ENCODE data around the gene MAST3. TPM values are rescaled to one million over a fixed set of nuclear protein-coding genes. Genes with fewer than 3 reads are reported as not detected.
A peak's percentile ranks its signal among the peaks of the same experiment; 100 is the strongest.

Gene MAST3
- total RNA-seq, 1 experiment from 2014 or later, result 10.4 TPM

DNA sequence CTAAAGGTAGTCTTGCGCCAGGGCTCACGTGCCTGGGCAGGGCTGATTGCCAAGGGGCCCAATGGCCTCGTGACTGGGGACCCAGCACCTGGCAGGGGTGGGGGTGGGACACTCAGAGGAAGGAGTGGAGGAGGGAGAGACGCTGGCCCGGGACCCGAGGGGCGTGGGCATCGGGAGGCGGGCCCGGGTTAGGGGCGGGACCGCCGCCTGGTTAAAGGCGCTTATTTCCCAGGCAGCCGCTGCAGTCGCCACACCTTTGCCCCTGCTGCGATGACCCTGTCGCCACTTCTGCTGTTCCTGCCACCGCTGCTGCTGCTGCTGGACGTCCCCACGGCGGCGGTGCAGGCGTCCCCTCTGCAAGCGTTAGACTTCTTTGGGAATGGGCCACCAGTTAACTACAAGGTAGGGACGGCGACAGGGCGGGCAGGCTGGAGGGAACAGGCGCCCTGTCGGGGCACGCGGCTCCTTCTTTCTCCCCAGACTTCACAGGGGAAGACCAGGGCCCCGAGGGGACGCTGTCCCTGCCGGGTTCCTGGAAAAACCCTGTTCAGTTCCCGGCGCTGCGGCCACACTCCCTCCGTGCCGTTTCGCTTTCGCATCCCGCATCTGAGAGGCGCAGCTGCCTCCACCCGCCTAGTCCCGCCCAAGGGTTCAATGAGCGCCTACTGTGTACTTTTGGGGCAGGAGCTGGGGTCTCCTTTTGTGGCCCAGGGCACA, 76.2 kb downstream of the MAST3 start, which contains the start of gene IFI30:
TSS of gene IFI30 (plus strand) at position 242 of the 717 bp plus-strand sequence. CDS start at position 271, 29 bp downstream.
- peaks cover 8 to 38% (median 27%) of the 10 kb centered on the region in 3 experiments for H3K36me3 Mint-ChIP-seq (ENCODE audit: insufficient read depth in 1 of 3, low read depth in 3 of 3)
- Histone ChIP-seq H2BK20ac (ENCODE audit: low read depth, low read length, poor library complexity, severe bottlenecking) (no peak within 1 kb of the TSS), H2AFZ (ENCODE audit: low read length) (no peak within 1 kb of the TSS), H3K56ac (ENCODE audit: insufficient read length, low read depth, low read length) (no peak within 1 kb of the TSS), H2AK5ac (ENCODE audit: insufficient read length, low read length) (no peak within 1 kb of the TSS), H4K8ac (replicated peaks; ENCODE audit: insufficient read length, low read depth, low read length) (no peak within 1 kb of the TSS), H2BK120ac (ENCODE audit: low read depth, low read length, poor library complexity, severe bottlenecking) (no peak within 1 kb of the TSS), H3K4me1 (ENCODE audit: insufficient read depth, low read length) (no peaks in the 10 kb centered on the region; the same call in 1 of the 2 replicates), H2BK15ac (ENCODE audit: low read depth, low read length) (no peak within 1 kb of the TSS), H3K4ac (ENCODE audit: low read depth, low read length) (no peak within 1 kb of the TSS), H2BK12ac (ENCODE audit: insufficient read length, low read depth, low read length) (no peak within 1 kb of the TSS), H3K23ac (ENCODE audit: insufficient read length, low read depth, low read length) (no peak within 1 kb of the TSS), H3K23me2 (ENCODE audit: insufficient read length, low read depth, low read length, poor library complexity, severe bottlenecking) (peaks cover 10% of the 10 kb centered on the region), H3K9me3 (ENCODE audit: control insufficient read depth, low read depth, low read length) (no peaks in the 10 kb centered on the region), H3K27me3 (ENCODE audit: insufficient read depth, low read length) (no peaks in the 10 kb centered on the region), H4K5ac (ENCODE audit: insufficient read length, low read depth, low read length) (no peak within 1 kb of the TSS), H3K79me2 (ENCODE audit: insufficient read depth, low read length) (no peaks in the 10 kb centered on the region), H3K14ac (ENCODE audit: insufficient read depth, low read length) (peak within 1 kb of the TSS; percentile 16; the same call in 1 of the 2 replicates), H2BK5ac (ENCODE audit: insufficient read length, low read length) (no peak within 1 kb of the TSS), H3K18ac (ENCODE audit: insufficient read length, low read depth, low read length) (peak within 1 kb of the TSS; percentile 63), H3T11ph (ENCODE audit: low read length) (no peak within 1 kb of the TSS), H3K79me1 (ENCODE audit: insufficient read depth, low read depth, low read length, poor library complexity, severe bottlenecking) (no peaks in the 10 kb centered on the region), H3K4me2 (ENCODE audit: insufficient read depth, insufficient read length, low read length) (peak within 1 kb of the TSS; percentile 71), H3K9ac (ENCODE audit: extremely low read depth, insufficient read length, low read length) (peak within 1 kb of the TSS; percentile 24), H4K91ac (ENCODE audit: insufficient read length, low read depth, low read length) (no peak within 1 kb of the TSS), H4K20me1 (ENCODE audit: control insufficient read depth, insufficient read depth, insufficient read length) (no peaks in the 10 kb centered on the region), H3K27ac (ENCODE audit: insufficient read length, low read depth, low read length) (no peak within 1 kb of the TSS)
- H3K9me3 Mint-ChIP-seq, result no peaks in the 10 kb centered on the region
- DNase-seq, result peak; percentile 89
- peak within 1 kb of the TSS in 1 of 3 experiments; percentile 61; a peak in 1 of 7 replicates for H3K27ac Mint-ChIP-seq
- H3K4me1 Mint-ChIP-seq, result peaks cover 9 to 18% of the 10 kb centered on the region in 2 experiments
- WGBS (ENCODE audit: extremely low coverage, insufficient read length, low lambda C conversion rate), result no CpG with 5 or more reads among the region's 47 CpGs
- TF ChIP-seq, protein P1, sequence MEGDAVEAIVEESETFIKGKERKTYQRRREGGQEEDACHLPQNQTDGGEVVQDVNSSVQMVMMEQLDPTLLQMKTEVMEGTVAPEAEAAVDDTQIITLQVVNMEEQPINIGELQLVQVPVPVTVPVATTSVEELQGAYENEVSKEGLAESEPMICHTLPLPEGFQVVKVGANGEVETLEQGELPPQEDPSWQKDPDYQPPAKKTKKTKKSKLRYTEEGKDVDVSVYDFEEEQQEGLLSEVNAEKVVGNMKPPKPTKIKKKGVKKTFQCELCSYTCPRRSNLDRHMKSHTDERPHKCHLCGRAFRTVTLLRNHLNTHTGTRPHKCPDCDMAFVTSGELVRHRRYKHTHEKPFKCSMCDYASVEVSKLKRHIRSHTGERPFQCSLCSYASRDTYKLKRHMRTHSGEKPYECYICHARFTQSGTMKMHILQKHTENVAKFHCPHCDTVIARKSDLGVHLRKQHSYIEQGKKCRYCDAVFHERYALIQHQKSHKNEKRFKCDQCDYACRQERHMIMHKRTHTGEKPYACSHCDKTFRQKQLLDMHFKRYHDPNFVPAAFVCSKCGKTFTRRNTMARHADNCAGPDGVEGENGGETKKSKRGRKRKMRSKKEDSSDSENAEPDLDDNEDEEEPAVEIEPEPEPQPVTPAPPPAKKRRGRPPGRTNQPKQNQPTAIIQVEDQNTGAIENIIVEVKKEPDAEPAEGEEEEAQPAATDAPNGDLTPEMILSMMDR (conservative IDR thresholded peaks at IDR 0.05), result no peak
- peak within 1 kb of the TSS; percentile 76 to 85 for H3K4me3 Mint-ChIP-seq
- H3K27me3 Mint-ChIP-seq (ENCODE audit: low read depth), result peaks cover 17% of the 10 kb centered on the region

Measured in H9 (cell line).